Activated CD4-positive, alpha-beta T cell treated with anti-CD3 and anti-CD28 coated beads for 36 hours (primary cell): ENCODE results near the gene COL20A1. TPM values are rescaled to one million over a fixed set of nuclear protein-coding genes. Genes with fewer than 3 reads are reported as not detected.

Experiments
- ATAC-seq: fragments of 200-7000 bp; cut with Tn5 transposase; one replicate; pipeline ENCODE4 v1.10.0; 2021; ENCODE audit warnings: mild to moderate bottlenecking, moderate library complexity
- CTCF ChIA-PET: fragments of 350-600 bp; sonication (Branson Sonifier 250); formaldehyde crosslinking; loops from one replicate; lab custom pipeline; 2021; ENCODE audit warnings: antibody characterized with exemption; lab: Charles Lee
- POLR2A ChIA-PET: fragments of 350-600 bp; sonication (Branson Sonifier 250); formaldehyde crosslinking; loops from one replicate; lab custom pipeline; 2021; ENCODE audit warnings: antibody characterized with exemption, inconsistent platforms; lab: Charles Lee
- DNase-seq: peaks from one replicate; pipeline ENCODE4 v3.0.0-alpha.2; 2020
- H3K27ac Mint-ChIP-seq: one replicate; pipeline ENCODE4 v1.8.0; 2021; ENCODE audit warnings: mixed read lengths
- H3K27me3 Mint-ChIP-seq: one replicate; pipeline ENCODE4 v1.8.0; 2021; ENCODE audit warnings: mixed read lengths
- H3K36me3 Mint-ChIP-seq: one replicate; pipeline ENCODE4 v1.8.0; 2021; ENCODE audit warnings: low read depth, mixed read lengths
- H3K4me1 Mint-ChIP-seq: one replicate; pipeline ENCODE4 v1.8.0; 2021; ENCODE audit warnings: mixed read lengths
- H3K4me3 Mint-ChIP-seq: one replicate; pipeline ENCODE4 v1.8.0; 2021; ENCODE audit warnings: mild to moderate bottlenecking, moderate library complexity, mixed read lengths
- H3K9me3 Mint-ChIP-seq: one replicate; pipeline ENCODE4 v1.8.0; 2021; ENCODE audit warnings: low read depth, mixed read lengths
- intact Hi-C, 2 experiments: fragments of 100-400 bp; cut with DNase I in 1 of 2; cut with micrococcal nuclease in 1 of 2; formaldehyde crosslinking; loops; one replicate each; pipeline versions ENCODE4 v1.14.2 to v1.15.1; 2022 to 2024; cut with DNase I, micrococcal nuclease
- total RNA-seq, 2 experiments: library from RNA; stranded (reverse); gene quantifications; one replicate each; pipeline ENCODE4 v1.2.3, GENCODE V29; 2021

COL20A1 gene
- total RNA-seq, 2 experiments from 2014 or later, result 0.04 to 0.09 TPM

DNA sequence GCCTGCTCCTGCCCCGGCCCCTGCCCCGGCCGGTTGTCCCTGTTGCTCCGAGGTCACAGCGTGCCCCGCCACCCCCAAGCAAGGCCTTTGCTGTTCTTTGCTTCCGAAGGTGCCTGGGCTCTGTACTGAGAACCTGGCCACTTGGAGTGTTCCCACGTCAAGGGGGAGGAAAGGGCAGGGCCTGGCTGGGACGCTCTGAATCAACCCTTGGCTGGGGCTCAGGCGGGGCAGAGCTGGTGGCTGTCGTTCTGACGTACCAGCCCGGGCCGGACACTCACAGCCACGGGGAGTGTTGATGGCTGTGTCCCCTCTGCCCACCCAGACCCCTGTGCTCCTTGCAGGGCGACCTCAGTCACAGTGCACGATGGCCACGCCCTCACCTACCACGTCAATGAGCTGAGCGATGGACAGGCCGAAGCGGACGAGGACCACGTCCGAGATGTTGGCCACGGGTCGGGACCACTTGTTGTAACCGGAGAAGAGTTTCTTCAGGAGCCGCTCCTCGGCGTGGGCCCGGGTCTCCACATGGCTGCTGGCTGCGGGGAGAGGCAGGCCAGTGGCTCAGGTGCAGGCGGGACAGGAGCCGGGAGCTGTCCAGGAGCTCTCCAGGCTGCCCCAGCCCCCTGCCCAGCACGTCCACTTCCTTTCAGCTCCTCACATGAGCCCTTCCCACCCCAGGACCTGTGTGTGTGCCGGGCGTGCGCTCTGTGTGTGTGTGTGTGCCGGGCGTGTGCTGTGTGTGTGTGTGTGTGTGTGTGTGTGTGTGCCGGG is 66.4 kb downstream of the COL20A1 start:
- H3K27ac Mint-ChIP-seq, result no peak overlapping the region
- no peaks in the 10 kb centered on the region for H3K4me1 Mint-ChIP-seq
- ChIA-PET POLR2A (no interaction called here), CTCF (no interaction called here)
- intact Hi-C loops, result no loop called here
- peaks cover 19% of the 10 kb centered on the region for H3K27me3 Mint-ChIP-seq
- no peaks in the 10 kb centered on the region for H3K9me3 Mint-ChIP-seq
- ATAC-seq, result no peak
- DNase-seq, result no peak
- no peak overlapping the region for H3K4me3 Mint-ChIP-seq
- no peaks in the 10 kb centered on the region for H3K36me3 Mint-ChIP-seq

DNA sequence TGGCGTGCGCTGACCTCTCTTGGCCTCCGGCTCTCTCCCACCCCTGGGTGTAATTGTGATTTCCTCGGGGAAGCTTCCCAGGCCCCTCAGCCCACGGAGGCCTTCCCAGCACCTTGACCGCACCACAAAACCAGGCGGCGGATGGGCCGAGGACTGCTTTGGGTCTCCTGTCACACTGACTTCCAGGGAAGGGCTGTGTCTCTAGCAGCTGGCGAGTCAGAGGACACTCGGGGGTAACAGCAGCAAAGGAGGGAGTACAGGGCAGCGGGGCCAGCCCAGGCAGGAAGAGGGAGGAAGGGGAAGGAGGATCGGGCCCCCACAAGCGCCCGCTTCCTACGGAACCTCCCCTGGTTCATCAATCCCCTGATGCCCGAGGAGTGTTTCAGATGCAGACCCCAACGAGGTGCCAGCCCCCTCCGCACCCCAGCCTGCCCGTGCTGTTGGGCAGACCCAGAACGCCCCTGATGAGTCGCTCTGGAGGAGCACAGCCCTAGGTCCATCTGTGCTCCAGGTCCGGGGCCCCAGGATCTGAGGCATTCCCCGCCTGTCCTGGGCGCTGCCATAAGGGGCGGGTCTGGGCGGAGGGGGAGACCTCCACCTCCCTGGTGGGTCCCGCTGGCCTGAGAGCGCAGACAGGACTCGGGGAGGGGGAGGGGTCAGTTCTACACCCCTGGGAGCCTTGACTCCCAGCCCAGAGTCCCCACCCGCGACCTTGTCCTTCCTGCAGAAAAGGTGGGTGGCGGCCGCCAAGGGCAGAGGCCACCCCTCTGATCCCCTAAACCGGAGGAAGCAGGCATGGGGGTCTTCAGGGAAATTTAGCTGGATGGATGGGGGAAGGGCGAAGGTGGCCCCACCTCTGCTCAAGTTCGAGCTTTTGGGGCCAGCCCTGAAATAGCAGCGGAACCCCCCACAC is 67.2 kb downstream of the COL20A1 start:
- no peak for DNase-seq
- intact Hi-C loops, result no loop called here
- CTCF ChIA-PET, result no interaction called here
- Mint-ChIP-seq H3K27ac (no peak overlapping the region), H3K4me3 (no peak overlapping the region), H3K27me3 (peaks cover 21% of the 10 kb centered on the region), H3K36me3 (no peaks in the 10 kb centered on the region), H3K4me1 (no peaks in the 10 kb centered on the region), H3K9me3 (no peaks in the 10 kb centered on the region)
- POLR2A ChIA-PET, result no interaction called here
- no peak for ATAC-seq

GRCh38 chr20:63360850-63361518 is 68.0 kb downstream of the COL20A1 start, which contains the start of gene CHRNA4:
Gene CHRNA4, minus strand, starts transcription at chr20:63361349. Its CDS starts 184 bp downstream, at chr20:63361165.
- peak; percentile 29 for DNase-seq
- intact Hi-C loops, result no loop called here

GRCh38 chr20:63361519-63362435 is 68.8 kb downstream of the COL20A1 start:
- Mint-ChIP-seq H3K4me3 (no peak overlapping the region), H3K27me3 (peaks cover 22% of the 10 kb centered on the region), H3K4me1 (no peaks in the 10 kb centered on the region), H3K9me3 (no peaks in the 10 kb centered on the region), H3K27ac (no peak overlapping the region), H3K36me3 (no peaks in the 10 kb centered on the region)
- POLR2A ChIA-PET, result no interaction called here
- ATAC-seq (peak; percentile 47), DNase-seq (peak; percentile 28)
- CTCF ChIA-PET, result no interaction called here
- intact Hi-C loops, result no loop called here

More at GRCh38 chr20:63360850-63361518, 68.0 kb downstream of the COL20A1 start, which contains the start of gene CHRNA4:
- no peaks in the 10 kb centered on the region for H3K4me1 Mint-ChIP-seq
- peaks cover 22% of the 10 kb centered on the region for H3K27me3 Mint-ChIP-seq
- no peaks in the 10 kb centered on the region for H3K9me3 Mint-ChIP-seq
- ChIA-PET CTCF (no interaction called here), POLR2A (no interaction called here)
- no peaks in the 10 kb centered on the region for H3K36me3 Mint-ChIP-seq
- no peak within 1 kb of the TSS for H3K4me3 Mint-ChIP-seq
- ATAC-seq, result peak; percentile 39
- no peak within 1 kb of the TSS for H3K27ac Mint-ChIP-seq

DNA sequence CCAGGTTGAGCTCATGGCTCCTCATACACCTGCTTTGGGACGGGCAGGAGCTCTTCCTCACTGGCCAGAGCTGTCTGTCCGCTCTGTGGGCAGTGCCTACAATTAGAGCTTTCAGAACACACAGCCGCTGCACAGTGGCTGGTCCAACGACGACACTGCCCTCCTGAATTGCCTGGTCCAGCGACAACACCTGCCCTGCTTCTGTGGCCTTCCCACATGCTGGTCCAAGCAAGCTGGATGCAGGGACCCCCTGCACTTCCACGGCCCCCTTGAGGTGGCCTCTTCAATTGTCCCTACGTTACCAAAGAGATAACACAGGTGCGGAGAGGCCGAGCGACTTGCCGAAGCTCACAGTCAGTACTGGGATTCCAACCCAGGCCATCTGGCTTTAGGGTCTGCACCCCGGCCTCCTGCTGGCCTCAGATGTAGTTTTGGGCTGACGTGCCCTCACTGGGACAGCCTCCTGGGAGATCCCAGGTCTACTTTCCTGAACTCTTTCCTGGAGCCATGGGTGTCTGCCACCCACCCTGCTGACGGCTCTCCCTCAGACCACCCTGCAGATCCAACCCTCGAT is 69.5 kb downstream of the COL20A1 start:
- H3K27ac Mint-ChIP-seq, result no peak overlapping the region
- H3K27me3 Mint-ChIP-seq, result peaks cover 20% of the 10 kb centered on the region
- no peaks in the 10 kb centered on the region for H3K36me3 Mint-ChIP-seq
- POLR2A ChIA-PET, result no interaction called here
- DNase-seq (no peak), ATAC-seq (no peak)
- H3K4me3 Mint-ChIP-seq, result no peak overlapping the region
- intact Hi-C loops, result no loop called here
- H3K9me3 Mint-ChIP-seq, result no peaks in the 10 kb centered on the region
- CTCF ChIA-PET, result no interaction called here
- no peaks in the 10 kb centered on the region for H3K4me1 Mint-ChIP-seq

- ChIA-PET POLR2A (no interaction called here), CTCF (interaction anchor here (0.6 kb wide), 1 partner anchor 82 kb away, joined by 3 read pairs; no protein-coding TSS in a partner anchor)
- intact Hi-C loops, result no loop called here
- H3K9me3 Mint-ChIP-seq, result no peaks in the 10 kb centered on the region
- no peaks in the 10 kb centered on the region for H3K36me3 Mint-ChIP-seq
- no peaks in the 10 kb centered on the region for H3K4me1 Mint-ChIP-seq
- no peak overlapping the region for H3K4me3 Mint-ChIP-seq
- no peak overlapping the region for H3K27ac Mint-ChIP-seq
- no peak for ATAC-seq
- H3K27me3 Mint-ChIP-seq, result peaks cover 20% of the 10 kb centered on the region
- no peak for DNase-seq
These were observed 70.3 kb downstream of the COL20A1 start for GRCh38 chr20:63363013-63363957.

GRCh38 chr20:63363981-63364561 is 71.1 kb downstream of the COL20A1 start:
- Mint-ChIP-seq H3K27me3 (peaks cover 20% of the 10 kb centered on the region), H3K4me3 (no peak overlapping the region), H3K9me3 (no peaks in the 10 kb centered on the region), H3K27ac (no peak overlapping the region), H3K36me3 (no peaks in the 10 kb centered on the region), H3K4me1 (no peaks in the 10 kb centered on the region)
- ChIA-PET CTCF (interaction anchor here (0.6 kb wide), 1 partner anchor 82 kb away, joined by 3 read pairs; no protein-coding TSS in a partner anchor), POLR2A (no interaction called here)
- ATAC-seq, result no peak
- DNase-seq, result no peak
- intact Hi-C loops, result no loop called here

GRCh38 chr20:63364801-63365585 is 72.0 kb downstream of the COL20A1 start:
- Mint-ChIP-seq H3K36me3 (no peaks in the 10 kb centered on the region), H3K27me3 (peaks cover 13% of the 10 kb centered on the region), H3K4me3 (no peak overlapping the region), H3K9me3 (no peaks in the 10 kb centered on the region), H3K4me1 (no peaks in the 10 kb centered on the region), H3K27ac (no peak overlapping the region)
- ChIA-PET CTCF (no interaction called here), POLR2A (no interaction called here)
- DNase-seq (no peak), ATAC-seq (no peak)
- intact Hi-C loops, result no loop called here
